MM.1S (cell line): ENCODE results near the gene SERPINA6.

Experiments used
- EZH2 ChIP-seq: fragments of 300-600 bp; sonication (generic); optimal IDR thresholded peaks from 2 replicates; pipeline ENCODE3; 2017; ENCODE audit warnings: low read depth, mild to moderate bottlenecking, antibody characterized with exemption, low read length, mixed read lengths
- TF ChIP-seq, protein P1 (sequence below): fragments of 300-600 bp; sonication (generic); IDR thresholded peaks from 2 replicates; pipeline ENCODE4 v1.5.1; 2016; ENCODE audit warnings: antibody characterized with exemption, low read length, mixed read lengths

DNA sequence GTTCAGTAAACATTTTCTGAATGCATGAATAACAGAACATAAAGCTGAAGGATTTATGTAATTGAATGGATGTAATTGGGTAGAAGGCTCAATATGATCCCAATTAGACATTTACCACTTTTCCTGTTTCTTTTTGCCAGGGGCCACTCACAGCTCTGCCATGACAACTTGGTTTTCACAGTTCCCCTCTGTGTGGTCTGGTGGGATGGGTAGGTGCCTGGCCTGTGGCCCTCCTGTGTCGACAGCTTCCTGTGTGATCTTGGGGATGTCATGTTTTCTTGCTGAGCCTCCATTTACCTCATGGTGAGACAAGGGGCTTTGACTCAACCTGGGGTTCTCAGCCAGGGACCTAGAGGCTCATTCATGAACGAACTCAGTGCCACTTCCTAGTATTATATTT, 17.5 kb downstream of the SERPINA6 start:
- TF ChIP-seq, protein P1, sequence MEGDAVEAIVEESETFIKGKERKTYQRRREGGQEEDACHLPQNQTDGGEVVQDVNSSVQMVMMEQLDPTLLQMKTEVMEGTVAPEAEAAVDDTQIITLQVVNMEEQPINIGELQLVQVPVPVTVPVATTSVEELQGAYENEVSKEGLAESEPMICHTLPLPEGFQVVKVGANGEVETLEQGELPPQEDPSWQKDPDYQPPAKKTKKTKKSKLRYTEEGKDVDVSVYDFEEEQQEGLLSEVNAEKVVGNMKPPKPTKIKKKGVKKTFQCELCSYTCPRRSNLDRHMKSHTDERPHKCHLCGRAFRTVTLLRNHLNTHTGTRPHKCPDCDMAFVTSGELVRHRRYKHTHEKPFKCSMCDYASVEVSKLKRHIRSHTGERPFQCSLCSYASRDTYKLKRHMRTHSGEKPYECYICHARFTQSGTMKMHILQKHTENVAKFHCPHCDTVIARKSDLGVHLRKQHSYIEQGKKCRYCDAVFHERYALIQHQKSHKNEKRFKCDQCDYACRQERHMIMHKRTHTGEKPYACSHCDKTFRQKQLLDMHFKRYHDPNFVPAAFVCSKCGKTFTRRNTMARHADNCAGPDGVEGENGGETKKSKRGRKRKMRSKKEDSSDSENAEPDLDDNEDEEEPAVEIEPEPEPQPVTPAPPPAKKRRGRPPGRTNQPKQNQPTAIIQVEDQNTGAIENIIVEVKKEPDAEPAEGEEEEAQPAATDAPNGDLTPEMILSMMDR = no peak
- no peak for TF ChIP-seq EZH2
